ENCODE results near the gene NTM.

The NTM gene

DNA sequence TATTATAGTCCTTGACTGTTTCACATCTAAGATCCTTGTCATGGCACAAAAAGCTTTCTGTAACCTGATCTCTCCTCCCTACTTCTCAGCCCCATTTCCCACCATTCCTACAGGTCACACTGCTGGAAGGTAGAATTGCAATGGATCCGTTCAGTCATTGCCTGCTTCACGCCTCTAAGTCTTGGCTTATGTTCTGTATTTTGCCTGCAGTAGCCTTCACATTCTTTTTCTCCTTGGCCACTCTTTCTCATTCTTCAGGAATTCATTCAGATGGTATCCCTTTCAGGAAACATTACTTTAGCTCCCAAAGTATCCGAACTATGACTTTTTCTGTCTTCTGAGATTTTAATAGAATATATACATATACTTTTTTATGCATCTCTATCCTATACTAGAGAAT, 731.5 kb downstream of the NTM start:
- DNase-seq = no peak

DNA sequence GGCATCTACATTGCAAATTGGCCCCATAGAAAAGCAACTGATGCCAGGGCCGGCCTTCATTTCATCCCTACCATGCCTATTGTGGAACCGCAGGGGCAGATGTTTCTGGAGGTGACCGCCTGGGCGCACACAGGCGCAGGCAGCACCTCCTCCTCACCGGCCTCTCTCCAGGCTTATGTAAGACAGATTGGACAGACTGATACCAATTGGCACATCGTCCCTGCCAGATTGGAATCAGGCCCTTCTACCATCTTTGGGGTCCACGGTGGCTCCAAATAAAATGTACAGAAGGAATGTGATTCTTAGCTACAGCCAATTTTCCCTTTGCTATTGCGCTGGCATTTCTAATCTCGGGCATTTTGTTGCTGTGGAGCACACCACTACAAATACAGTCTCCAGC, 732.6 kb downstream of the NTM start:
- no peak for DNase-seq

DNA sequence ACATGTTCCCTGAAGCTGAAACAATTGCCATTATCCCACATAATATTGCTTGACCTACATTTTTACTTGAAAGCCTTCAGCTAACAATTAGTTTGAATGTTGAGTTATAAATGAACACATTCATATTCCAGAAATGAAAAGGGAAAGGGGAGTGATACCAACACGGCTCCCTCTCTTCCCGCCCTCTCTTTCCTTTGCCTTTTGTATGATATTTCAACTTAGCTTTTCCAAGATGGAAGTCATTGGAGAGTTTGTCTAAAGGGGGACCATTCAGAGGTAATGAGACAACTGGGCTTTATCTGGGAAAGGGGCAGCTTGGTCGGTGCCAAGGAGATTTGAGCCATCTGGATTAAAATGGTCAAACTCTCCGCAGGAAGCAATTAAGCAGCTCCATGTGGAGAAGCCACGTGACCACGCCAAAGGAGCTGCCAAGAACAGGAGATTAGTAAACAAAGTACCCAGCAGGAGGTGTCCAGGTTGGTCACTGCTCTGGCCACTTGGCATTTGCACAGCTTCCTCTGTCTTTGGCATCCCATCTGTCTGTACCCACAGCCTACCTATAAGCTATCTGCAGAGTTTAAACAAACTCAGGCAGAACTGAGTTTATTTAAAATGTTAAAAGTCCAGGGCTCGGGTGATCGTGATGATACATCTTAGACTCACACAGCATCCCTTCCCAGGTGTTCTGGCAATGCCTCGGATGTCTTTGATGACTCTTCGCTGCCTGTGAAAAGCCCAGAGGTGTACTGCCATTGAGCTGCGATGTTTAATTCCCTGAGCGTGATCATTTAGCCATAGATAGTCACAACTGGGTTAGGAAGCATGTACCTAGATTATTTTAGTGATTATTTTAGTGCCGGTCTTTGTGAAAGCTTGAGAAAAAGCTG, 735.9 kb downstream of the NTM start:
- DNase-seq = no peak

DNA sequence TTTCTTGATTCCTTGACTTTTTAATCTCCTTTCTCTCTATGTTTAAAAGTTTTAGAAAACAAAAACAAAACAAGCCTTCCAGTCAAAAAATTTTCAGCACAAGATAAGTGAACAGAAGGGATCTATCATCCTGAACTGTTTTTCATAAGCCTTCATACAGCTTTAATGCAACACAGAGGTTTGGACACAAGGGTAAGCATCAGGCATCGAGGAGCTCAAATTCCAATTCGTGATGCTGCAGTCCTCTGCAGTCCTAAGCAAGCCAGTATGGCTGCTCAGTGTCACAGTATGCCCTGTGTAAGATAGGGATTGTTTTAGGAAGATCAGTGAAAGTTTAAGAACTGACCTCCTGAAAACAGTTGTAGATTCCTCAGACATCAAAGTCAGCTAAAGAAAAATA, 740.9 kb downstream of the NTM start:
- DNase-seq = no peak

DNA sequence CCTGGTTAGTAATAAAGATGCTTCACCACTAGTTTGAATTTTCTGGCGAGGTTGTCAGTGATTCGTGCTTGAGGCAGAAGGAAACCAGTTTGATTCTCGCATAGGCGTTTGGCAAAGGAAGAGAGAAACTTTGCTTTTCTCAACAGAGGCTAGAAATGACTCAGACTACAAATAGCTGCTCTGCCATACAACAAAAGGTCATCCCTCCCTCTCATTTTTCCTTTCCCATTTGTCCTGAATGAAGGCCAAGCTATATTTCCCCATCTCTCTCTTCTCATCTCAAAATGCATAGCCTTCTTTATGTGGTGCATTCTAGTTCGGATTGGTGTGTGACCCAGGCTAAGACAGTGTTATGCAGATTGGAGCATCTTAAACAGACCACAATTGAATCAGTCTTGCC, 741.4 kb downstream of the NTM start:
- no peak for DNase-seq

DNA sequence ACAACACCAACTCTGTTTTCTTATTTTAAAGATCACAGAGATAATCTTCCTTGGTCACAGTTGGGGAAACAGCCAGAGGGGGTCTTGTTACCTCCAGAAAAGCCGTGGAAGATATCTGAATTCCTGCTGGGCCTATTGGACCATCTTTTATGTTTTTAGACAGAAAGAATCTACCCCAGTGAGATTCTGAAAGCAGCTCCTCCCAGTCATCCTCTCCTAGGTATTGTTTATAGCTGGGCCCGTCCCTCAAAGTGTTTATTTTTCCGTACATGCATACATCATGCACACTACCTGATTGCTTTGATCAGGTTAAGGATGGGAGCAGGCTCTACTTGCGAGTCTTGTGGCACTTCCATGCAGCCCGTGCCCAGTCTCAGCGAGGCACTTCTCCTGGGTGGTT, 742.4 kb downstream of the NTM start:
- DNase-seq = no peak

DNA sequence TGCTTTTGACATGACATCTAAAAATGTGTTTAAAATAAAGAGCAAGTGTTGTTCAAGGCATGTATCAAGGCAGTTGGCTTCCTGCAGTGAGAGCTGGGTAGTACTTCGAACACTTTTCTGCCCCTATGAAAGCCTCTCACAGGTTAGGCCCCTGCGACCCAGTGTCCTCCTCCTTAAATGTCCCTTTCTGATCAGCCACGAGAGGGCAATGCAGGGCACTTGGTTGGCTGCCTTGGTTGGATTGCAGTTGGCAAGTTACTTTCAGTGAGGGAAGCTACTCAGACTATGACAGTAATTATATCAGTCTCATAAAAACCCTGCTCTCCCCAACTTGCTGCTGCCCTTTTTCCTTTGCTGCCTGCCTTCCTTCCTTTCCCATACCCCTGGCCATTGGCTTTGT, 743.8 kb downstream of the NTM start:
- no peak for DNase-seq

DNA sequence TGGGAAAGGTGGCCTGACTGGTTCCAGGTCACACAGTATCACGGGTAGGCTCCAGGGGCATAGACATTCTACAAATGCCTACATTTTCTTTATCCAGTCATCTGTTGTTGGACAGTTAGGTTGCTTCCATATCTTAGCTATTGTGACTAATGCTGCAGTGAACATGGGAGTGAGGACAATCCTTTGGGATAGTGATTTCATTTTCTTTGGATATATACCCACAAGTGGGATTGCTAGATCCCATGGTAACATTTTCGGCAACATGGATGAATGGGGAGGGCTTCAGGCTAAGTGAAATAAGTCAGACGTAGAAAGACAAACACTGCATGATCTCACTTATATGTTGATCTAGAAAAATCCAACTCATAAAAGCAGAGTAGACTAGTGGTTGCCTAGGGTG, 744.3 kb downstream of the NTM start:
- DNase-seq = no peak

DNA sequence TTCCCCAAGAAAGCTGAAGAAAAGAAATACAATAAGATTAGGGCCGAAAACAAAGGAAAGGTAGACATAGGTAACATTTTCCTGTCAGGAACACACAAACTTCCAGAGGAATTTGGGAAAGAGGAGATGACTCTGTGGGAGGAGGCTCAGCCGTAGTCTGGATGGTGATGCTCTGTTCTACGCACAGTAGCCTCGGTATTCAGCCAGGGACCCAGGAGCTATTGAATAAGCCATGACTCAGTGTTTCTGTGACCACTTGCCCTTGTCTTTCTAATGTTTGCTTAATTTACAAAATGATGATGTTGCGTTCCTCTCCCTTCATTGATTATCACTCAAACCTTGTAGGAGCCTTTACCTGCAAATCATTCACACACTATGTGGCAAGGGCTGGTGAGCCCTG, 745.0 kb downstream of the NTM start:
- no peak for DNase-seq

DNA sequence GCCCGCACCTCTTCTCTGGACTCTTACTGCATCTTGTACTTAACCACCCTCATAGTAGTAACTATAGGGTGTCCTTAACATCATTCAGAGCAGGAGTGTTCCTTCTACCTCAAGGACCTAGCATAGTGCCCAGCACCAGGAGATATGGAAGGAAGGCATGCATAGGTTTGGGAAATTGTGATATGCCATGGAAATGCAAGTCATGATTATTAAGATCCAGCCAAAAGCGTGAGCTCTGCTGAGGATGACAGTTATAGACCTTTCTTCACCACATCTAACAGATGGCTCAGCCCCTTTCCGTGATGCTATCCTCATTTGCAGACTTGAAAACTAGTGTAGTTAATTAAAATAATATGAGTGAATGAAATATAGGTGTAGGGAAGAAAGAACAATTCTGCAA, 746.1 kb downstream of the NTM start:
- no peak for DNase-seq

DNA sequence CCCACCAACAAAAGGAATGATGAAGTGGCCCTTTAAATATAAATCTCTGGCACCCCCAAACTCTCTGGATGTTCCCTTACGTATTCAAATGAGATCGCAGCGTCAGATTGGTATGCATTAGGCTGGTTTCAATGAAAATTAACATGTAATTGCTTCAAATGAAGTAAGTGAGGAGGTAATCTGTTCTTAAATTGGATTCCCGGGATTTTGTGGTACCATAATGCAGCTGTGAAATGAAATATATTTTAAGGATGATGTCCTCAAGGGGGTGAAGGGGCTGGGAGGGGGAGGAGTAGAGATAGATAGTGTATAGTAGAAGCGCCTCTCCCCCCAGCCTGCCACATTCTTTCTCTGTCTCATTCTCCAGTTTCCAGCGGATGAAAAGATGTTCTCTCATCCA, 748.2 kb downstream of the NTM start:
- DNase-seq = no peak

DNA sequence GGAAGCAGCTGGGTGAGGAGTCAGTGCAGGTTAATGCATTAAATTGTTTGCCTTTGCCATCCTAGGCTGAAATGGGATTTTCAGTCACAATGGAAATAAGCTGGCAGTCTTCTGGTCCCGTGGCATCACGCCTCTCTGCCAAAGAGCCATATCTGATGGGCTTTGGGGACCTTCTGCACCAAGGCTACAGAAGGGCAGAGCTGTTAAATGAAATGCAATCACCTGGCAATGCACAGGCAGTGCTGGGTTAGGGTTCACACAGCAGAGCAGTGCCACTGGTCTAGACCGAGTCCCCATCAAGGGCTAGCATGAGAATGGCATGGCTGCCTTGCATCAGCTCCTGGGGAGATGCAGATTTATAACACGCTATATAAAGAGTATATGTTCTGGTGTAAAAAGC, 749.2 kb downstream of the NTM start:
- no peak for DNase-seq

DNA sequence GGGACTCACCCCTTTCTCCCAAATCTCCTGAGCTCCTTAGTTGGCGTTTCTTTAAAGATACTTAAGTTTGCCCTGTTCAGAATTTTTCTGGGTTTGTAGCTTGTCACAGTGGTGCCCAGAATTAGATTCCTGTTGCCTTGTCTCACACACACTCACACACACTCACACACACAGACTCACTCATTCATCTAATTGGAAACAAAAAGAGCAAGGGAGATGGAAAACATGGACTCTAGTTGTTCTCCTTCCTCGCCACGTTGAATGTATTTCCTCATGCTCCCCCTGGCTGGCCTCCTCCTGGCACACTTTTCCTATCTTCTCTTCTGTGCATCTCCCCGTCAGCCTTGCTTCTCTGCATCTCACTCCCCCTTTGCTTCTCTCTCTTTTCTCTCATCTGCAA, 752.3 kb downstream of the NTM start:
- no peak for DNase-seq

DNA sequence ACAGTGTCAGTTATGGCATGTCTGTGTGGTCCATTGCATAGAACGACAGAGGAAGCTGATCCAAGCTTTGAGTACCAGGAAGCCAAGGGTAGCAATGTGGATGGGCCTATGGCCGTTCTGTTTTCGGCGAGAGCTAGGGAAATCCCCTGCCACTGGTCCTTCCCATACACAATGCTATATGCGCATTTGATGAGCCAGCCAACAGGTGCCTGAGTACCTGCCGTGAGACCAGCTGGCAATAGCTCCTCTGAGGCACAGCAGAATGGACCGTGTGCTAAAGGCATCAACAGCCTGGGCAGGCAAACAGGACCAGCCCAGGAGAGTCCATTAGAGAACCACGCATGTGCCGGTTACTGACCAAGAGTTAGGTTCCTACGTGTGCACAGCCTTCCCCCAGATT, 753.0 kb downstream of the NTM start:
- DNase-seq = no peak

DNA sequence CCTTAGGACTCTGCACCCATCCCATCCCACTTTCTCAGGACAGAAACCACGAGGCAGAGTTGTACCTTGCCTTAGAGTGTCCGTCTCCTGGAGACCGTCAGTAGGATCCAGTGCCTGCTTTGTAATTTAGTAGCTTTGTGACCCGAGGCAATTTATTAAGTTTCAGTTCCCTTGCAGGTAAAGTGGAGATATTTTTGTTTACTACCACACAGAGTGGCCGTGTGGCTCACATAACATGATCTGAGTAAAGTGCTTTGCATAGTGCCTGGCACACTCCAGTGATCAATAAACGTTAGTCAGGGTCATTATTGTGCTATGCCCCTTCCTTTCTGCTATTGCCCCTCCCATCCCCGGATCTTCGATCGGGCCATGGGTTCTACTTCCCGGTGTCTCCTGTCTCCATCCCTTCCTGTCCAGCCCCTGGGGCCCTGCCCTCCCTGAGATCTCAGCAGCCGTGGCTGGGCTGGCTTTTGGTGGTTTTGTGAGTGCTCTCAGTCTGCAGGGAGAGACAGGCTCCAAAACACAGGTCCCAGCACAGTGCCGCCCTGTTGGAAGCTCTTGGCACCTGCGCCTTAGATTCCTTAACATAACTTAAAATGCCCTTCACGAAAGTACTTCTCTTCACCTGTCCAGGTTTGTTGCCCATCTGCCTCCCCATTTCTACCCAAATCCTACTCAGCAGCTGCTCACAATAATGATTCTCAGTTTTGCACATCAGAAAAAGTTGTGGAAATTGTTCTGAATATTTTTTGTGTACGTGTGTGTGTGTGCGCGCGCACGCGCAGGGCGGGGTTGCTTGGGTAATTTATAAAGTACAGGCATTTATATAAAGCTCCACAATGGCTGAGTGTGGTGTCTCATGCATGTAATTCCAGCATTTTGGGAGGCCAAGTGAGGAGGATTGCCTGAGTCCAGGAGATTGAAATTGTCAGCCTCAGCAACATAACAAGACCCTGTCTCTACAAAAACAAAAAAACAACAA, 753.7 kb downstream of the NTM start:
- no peak for DNase-seq

DNA sequence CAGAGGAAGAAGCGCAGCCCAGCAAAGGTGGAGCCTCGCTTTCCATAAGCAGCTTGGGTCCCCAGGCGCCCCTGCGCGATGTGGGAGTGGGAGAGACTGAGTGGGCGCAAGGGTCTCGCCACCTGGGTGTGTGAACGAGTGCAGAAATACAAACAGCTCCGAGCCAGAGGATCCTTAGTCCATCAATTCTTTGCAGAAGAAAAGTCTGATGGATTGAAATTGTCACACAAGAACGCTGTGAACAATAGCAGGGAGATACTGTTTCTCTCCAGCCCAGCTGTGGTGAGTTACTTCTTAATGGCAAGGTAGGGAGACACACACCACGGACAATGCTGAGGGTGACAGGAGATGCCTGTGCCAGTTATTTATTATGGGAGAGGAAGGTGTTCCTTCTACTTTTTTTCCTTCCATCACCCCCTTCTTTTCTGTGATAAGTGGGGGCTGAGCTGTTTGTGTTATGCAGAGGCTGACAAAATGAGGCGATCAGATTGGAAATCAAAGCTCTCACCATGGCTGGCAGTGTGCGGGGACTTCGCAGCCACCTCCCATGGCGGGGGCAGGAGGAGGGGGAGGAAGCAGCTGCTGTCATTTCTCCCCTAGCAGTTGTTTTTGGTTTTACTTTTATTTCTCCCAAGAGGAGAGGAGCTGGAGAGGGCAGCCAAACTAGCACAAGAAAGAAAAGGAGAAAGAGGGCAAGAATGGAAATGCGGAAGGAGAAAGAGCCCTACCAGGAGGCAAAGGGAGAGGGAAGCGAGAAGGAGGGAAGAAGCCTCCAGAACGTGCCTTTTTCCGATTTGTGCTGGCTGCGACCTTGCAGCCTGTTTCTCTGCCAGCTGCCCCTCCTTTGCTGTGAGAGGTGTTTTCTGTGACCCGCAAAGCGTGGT, 755.8 kb downstream of the NTM start:
- DNase-seq = no peak

DNA sequence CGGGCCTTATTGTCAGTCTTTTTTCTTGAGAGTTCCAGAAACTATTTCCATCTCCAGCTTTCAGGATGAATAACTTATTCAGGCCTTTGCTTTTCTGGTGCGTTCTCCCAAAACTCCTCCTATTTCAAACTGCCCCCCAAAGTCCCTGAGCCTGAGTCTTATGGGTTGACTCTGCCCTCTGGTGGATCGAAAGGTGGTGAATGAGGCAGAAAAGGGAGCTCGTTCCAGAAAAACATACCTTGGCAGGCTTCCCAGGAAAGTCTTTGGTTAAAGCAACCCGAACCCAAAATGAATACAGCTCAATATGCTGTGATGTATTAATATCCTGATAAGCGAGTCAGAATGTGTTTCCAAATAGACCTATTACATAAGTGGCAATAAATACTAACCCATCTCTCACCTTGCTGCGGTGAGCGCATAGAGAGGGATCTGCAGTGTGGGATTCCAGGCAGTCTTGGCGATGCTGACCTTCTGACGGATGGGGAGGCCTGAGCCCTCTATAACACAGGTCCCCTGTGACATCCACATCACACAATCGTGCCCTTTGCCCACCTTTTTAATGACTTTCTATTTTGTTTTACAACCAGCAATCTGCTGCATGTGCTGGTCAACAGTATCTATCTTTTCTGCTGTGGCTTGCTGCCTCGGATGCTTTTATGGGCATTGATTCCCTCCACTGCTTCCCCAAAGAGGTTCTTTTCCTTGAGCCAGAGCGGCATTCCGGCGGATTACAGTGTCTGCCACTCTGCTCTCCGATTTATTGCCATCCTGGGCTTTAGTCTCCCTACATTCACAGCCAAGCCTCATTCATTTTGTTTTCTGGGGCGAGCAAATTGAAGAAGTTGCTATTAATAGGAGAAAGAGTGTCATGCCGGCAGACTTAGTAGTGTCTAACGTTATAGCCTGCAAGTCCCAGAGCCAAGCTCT, 756.8 kb downstream of the NTM start:
- DNase-seq = no peak

DNA sequence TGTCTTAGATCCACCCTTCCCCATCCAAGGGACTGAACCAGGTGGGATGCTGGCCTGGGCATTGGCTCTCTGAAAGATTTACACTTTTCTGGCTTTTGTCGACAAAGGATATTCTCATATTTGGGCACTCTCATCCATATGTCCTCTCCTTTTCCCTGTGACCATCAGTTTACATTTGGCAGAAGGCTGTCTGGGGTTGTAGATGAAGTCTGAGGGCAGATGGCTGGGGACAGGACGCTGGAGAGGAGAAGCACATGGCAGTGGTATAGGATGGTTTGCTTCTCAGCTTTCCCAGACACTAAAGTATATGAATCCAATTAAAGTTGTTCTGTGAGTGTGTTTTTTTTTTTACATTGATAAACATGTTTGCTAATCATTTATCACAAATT, 757.5 kb downstream of the NTM start:
- no peak for DNase-seq

DNA sequence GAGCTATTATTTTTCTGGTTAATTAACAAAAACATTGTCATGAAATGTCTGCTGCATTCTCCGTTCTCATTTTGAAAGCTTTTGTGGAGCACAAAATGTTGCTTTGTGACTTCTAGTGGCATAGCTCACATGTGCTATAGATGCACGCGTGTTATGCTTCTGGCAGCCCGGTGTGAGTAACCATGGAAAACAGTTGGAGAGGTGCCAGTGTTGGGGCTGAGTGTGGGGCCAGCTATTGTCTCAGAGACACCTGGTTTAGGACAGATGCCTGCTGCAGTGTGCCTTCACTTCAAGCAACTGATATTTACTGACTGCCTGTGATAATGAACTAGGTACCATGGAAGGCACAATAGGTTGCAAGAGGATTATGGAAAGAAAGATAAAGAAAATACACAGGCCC, 760.6 kb downstream of the NTM start:
- no peak for DNase-seq

DNA sequence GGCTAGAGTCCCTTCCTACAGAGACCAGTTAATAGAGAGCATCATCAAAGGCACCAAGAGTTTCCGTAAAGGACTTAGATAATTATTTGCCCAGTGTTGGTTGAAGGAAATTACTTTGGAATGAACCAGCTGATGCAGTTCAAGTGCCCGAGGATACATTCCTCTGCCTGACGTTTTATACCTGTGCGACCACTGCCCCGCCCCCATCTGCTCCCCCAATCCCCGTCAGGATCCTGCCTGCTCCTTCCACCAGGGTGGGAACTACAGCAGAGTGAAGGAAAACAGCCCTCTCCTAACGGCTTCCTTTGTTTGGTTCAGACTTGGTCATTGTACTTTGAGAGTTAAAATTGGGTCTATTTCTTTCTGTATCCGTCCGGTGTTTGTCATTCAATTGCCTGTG, 761.5 kb downstream of the NTM start:
- DNase-seq = no peak

DNA sequence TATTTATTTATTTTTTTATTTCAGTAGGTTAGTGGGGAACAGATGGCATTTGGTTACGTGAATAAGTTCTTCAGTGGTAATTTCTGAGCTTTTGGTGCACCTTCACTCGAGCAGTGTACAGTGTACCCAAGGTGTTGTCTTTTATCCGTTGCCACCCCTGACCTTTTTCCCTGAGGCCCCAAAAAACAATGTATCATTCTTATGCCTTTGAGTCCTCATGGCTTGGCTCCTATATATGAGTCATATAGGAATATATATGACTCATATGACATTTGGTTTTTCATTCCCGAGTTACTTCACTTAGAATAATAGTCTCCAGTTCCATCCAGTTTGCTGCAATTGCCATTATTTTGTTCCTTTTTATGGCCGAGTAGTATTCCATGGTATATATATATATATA, 763.9 kb downstream of the NTM start:
- DNase-seq = no peak

Measured in activated T-cell treated with anti-CD3 and anti-CD28 coated beads, Interleukin-2, amount 50 U/mL, for 1 hour (primary cell).